GM10248 (cell line): Measurements from ENCODE around the gene PRKCE.

ENCODE experiments used
- CTCF ChIA-PET: fragments of 300-600 bp; sonication (Branson Sonifier 250); formaldehyde crosslinking; extraction: SDS; loops from one replicate; lab custom pipeline; 2021; ENCODE audit warnings: antibody characterized with exemption; lab: Yijun Ruan, JAX
- POLR2A ChIA-PET: fragments of 350-650 bp; sonication (Branson Sonifier 250); formaldehyde crosslinking; extraction: SDS; loops from one replicate; lab custom pipeline; 2020; ENCODE audit warnings: antibody characterized with exemption; lab: Yijun Ruan, JAX
- DNase-seq: peaks from one replicate; pipeline ENCODE4 v3.0.0; 2012; ENCODE audit errors: extremely low spot score
- CTCF ChIP-seq: IDR thresholded peaks from 2 replicates; pipeline ENCODE4 v1.5.1; 2012; ENCODE audit warnings: mild to moderate bottlenecking, low read depth; ENCODE audit errors: extremely low read depth, missing control alignments, control extremely low read depth

PRKCE gene

GRCh38 chr2:45943219-45944044 is 292.0 kb downstream of the PRKCE start:
- CTCF ChIA-PET: interaction anchor here (0.7 kb wide), 1 partner anchor 7 kb away, joined by 3 read pairs; no protein-coding TSS in a partner anchor
- POLR2A ChIA-PET: no interaction called here
- TF ChIP-seq CTCF: no peak
- no peak for DNase-seq

- CTCF ChIA-PET: interaction anchor here (0.7 kb wide), 1 partner anchor 8 kb away, joined by 3 read pairs; no protein-coding TSS in a partner anchor
- no peak for TF ChIP-seq CTCF
- no peak for DNase-seq
- POLR2A ChIA-PET: no interaction called here
Observed at GRCh38 chr2:45944074-45944473, 292.6 kb downstream of the PRKCE start.

- no peak for DNase-seq
- no peak for TF ChIP-seq CTCF
- POLR2A ChIA-PET: no interaction called here
- CTCF ChIA-PET: no interaction called here
Observed at GRCh38 chr2:45945302-45945717, 293.8 kb downstream of the PRKCE start.

- DNase-seq: no peak
- CTCF ChIA-PET: interaction anchor here (1.1 to 1.6 kb wide), 4 partner anchors 10 to 26 kb away, joined by 3 to 5 read pairs (median 4); no protein-coding TSS in a partner anchor
- TF ChIP-seq CTCF: no peak
- POLR2A ChIA-PET: no interaction called here
Observed at GRCh38 chr2:45946023-45946422, 294.5 kb downstream of the PRKCE start.

- CTCF ChIA-PET: interaction anchor here (1.0 to 1.2 kb wide), 2 partner anchors 12 to 15 kb away, joined by 3 to 4 read pairs; no protein-coding TSS in a partner anchor
- no peak for TF ChIP-seq CTCF
- DNase-seq: no peak
- POLR2A ChIA-PET: no interaction called here
Observed at GRCh38 chr2:45950606-45951005, 299.1 kb downstream of the PRKCE start.

GRCh38 chr2:45951025-45951727 is 299.7 kb downstream of the PRKCE start:
- POLR2A ChIA-PET: no interaction called here
- CTCF ChIA-PET: no interaction called here
- DNase-seq: no peak
- TF ChIP-seq CTCF: no peak
